Endothelial cell of umbilical vein (primary cell): ENCODE results near the gene CLNK.

Source experiments
- CTCF ChIP-seq, 2 donors: IDR thresholded peaks; 1 replicate in 1 of 2; 2 replicates in 1 of 2; pipeline ENCODE4 v1.5.1; 2011; ENCODE audit warnings: low read length in 2 of 2, mild to moderate bottlenecking in 2 of 2, moderate library complexity in 2 of 2, control low read depth in 1 of 2, inconsistent platforms in 1 of 2, low read depth in 1 of 2; ENCODE audit not compliant: insufficient read depth in 1 of 2; ENCODE audit errors: extremely low read depth in 1 of 2
- EZH2 ChIP-seq: IDR thresholded peaks from 2 replicates; pipeline ENCODE4 v1.6.1; 2012; ENCODE audit warnings: borderline replicate concordance, low read depth, mild to moderate bottlenecking, moderate library complexity, low read length, inconsistent platforms; ENCODE audit not compliant: severe bottlenecking
- FOS ChIP-seq: IDR thresholded peaks from 2 replicates; pipeline ENCODE4 v1.6.1; 2011; ENCODE audit warnings: mild to moderate bottlenecking, low read length, moderate library complexity, borderline replicate concordance; ENCODE audit not compliant: insufficient read depth
- JUN ChIP-seq: IDR thresholded peaks from 2 replicates; pipeline ENCODE4 v1.6.1; 2011; ENCODE audit warnings: borderline replicate concordance, low read depth; ENCODE audit not compliant: insufficient read length, insufficient read depth
- MAX ChIP-seq: IDR thresholded peaks from 2 replicates; pipeline ENCODE4 v1.6.1; 2011; ENCODE audit not compliant: insufficient read depth, insufficient read length
- POLR2A ChIP-seq: IDR thresholded peaks from 2 replicates; pipeline ENCODE4 v1.6.1; 2012; ENCODE audit warnings: low read depth, mild to moderate bottlenecking, control low read depth, low read length
- POLR2AphosphoS5 ChIP-seq: IDR thresholded peaks from 2 replicates; pipeline ENCODE4 v1.6.1; 2012; ENCODE audit warnings: low read depth, mild to moderate bottlenecking, control low read depth, low read length, moderate library complexity; ENCODE audit not compliant: insufficient read depth

DNA sequence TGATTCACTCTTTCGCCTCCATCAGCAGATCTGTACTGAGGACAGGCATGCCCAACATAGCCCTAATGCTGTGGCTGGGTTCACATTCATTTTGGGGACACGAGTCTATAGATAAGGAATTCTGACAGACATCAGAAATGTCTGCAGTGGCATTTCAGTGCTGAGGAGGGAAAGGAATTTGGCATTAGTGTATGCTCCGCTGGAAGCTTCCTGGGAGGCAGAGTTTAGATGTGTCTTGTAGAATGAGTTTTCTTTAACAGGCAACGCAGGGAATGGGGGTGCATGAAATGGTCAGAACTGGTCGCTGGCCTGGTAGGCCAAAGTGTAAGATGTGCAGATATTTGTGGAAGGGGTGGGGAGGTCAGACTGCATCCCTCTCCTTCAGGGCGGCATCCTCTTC, 183.8 kb downstream of the CLNK start:
- no peak for TF ChIP-seq POLR2AphosphoS5
- TF ChIP-seq POLR2A: no peak
- TF ChIP-seq CTCF (IDR thresholded peaks at IDR 0.05; ENCODE audit: extremely low read depth in 1 of 2, insufficient read depth in 1 of 2, low read depth in 1 of 2, low read length in 2 of 2): no peak
- no peak for TF ChIP-seq MAX
- TF ChIP-seq FOS: no peak
- TF ChIP-seq EZH2: no peak
- no peak for TF ChIP-seq JUN
